PC-9 (cell line): ENCODE data around the gene PHEX.

ENCODE experiments used
- CTCF ChIP-seq: fragments of 200-600 bp; sonication (generic); conservative IDR thresholded peaks from 2 replicates; pipeline ENCODE4 v1.6.1; 2017; ENCODE audit warnings: mixed run types, antibody characterized with exemption, mild to moderate bottlenecking, moderate library complexity
- EZH2 ChIP-seq: fragments of 200-600 bp; sonication (generic); IDR thresholded peaks from 2 replicates; pipeline ENCODE4 v1.8.0; 2017; ENCODE audit warnings: antibody characterized with exemption, low read depth

GRCh38 chrX:22203186-22203585, 171.1 kb downstream of the PHEX start:
- TF ChIP-seq CTCF = no peak
- TF ChIP-seq EZH2 = no peak
